ENCODE measurements around the gene OR52E5. TPM values are rescaled to one million over a fixed set of nuclear protein-coding genes. Genes with fewer than 3 reads are reported as not detected.

Gene OR52E5
- total RNA-seq, 1 experiment from 2014 or later = not detected

DNA sequence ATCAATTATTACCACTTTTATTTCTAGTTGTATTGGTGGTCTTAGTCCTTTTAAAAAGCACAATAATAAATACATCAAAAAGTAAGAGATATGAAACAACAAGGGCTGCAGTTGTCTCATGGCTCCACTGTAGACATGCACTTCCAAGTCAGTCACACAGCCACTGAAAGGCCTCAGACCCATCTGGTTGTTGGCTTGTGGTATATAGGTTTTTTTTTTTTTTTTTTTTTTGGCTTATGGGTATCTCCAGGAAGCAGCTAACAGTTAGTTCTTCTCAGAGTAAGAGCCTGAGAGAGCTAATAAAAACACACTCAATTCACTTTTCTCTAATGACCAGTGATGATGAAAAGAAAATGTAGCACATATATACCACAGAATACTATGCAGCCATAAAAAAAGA is 45.3 kb upstream of the OR52E5 start:
- Histone ChIP-seq H3K36me3 (ENCODE audit: control insufficient read depth, insufficient read depth, low read length) (no peaks in the 10 kb centered on the region), H3K4me1 (ENCODE audit: control insufficient read depth, insufficient read depth, low read length) (no peaks in the 10 kb centered on the region), H3K4me3 (ENCODE audit: low read depth in 2 of 2, low read length in 2 of 2) (no peak overlapping the region), H3K9me3 (ENCODE audit: control insufficient read depth, insufficient read depth, low read depth, low read length) (no peaks in the 10 kb centered on the region), H3K27me3 (ENCODE audit: control insufficient read depth, insufficient read depth, low read length) (peaks cover 2% of the 10 kb centered on the region; the same call in 1 of the 2 replicates), H3K27ac (ENCODE audit: low read length) (no peak overlapping the region)
- TF ChIP-seq TCF7L2 (IDR thresholded peaks at IDR 0.05; ENCODE audit: low read depth, low read length) = no peak
- intact Hi-C loops (cut with micrococcal nuclease; ENCODE audit: unreplicated experiment) (no loop called here), in situ Hi-C loops (cut with HindIII; ENCODE audit: low pct_unique_long_range_greater_than_20kb, low sequenced_read_pairs) (no loop called here)
- ChIA-PET POLR2A (interaction anchor here (0.6 kb wide), 1 partner anchor 760 kb away, joined by 5 read pairs; no protein-coding TSS in a partner anchor), CTCF (no interaction called here)
- no peak for DNase-seq (ENCODE audit: low read depth, low spot score)
- no peak for ATAC-seq
- no TSS peak for BruUV-seq (replicated peaks)

DNA sequence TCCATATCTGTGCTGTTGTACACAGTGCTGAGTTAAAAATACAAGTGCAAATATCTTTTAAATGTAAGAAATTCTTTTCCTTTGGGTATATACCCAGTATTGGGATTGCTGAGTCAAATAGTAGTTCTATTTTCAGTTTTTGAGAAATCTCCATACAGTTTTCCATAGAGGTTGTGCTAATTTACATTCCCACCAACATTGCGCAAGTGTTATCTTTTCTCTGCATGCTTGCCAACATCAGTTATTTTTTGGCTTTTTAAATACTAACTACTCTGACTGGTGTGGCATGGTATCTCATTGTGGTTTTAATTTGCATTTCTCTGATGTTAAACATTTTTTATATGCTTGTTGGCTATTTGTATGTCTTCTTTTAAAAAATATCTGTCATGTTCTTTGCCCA is 42.0 kb upstream of the OR52E5 start:
- no peaks in the 10 kb centered on the region for H3K4me1 ChIP-seq (ENCODE audit: control insufficient read depth, insufficient read depth, low read length)
- DNase-seq (ENCODE audit: low read depth, low spot score) = no peak
- BruUV-seq (replicated peaks) = no TSS peak
- H3K36me3 ChIP-seq (ENCODE audit: control insufficient read depth, insufficient read depth, low read length) = no peaks in the 10 kb centered on the region
- H3K4me3 ChIP-seq (ENCODE audit: low read depth in 2 of 2, low read length in 2 of 2) = no peak overlapping the region
- intact Hi-C loops (cut with micrococcal nuclease; ENCODE audit: unreplicated experiment) (no loop called here), in situ Hi-C loops (cut with HindIII; ENCODE audit: low pct_unique_long_range_greater_than_20kb, low sequenced_read_pairs) (no loop called here)
- H3K27me3 ChIP-seq (ENCODE audit: control insufficient read depth, insufficient read depth, low read length) = no peaks in the 10 kb centered on the region
- ATAC-seq = no peak
- ChIA-PET CTCF (no interaction called here), POLR2A (no interaction called here)
- H3K27ac ChIP-seq (ENCODE audit: low read length) = no peak overlapping the region
- TF ChIP-seq SIN3A (IDR thresholded peaks at IDR 0.05; ENCODE audit: borderline replicate concordance, insufficient read depth, low read depth, low read length) = no peak
- no peak for TF ChIP-seq CTCF (IDR thresholded peaks at IDR 0.05)
- no peak for TF ChIP-seq REST (IDR thresholded peaks at IDR 0.05; ENCODE audit: insufficient read depth in 1 of 2, low read depth in 2 of 2, low read length in 1 of 2)
- no peaks in the 10 kb centered on the region for H3K9me3 ChIP-seq (ENCODE audit: control insufficient read depth, insufficient read depth, low read depth, low read length)

GRCh38 chr11:5857590-5857989 is 35.4 kb upstream of the OR52E5 start, which contains the start of gene OR52E8:
Gene OR52E8 (minus strand): TSS chr11:5857690. CDS start chr11:5857690, 0 bp downstream.
- no peaks in the 10 kb centered on the region for H3K4me1 ChIP-seq (ENCODE audit: control insufficient read depth, insufficient read depth, low read length)
- intact Hi-C loops (cut with micrococcal nuclease; ENCODE audit: unreplicated experiment) (no loop called here), in situ Hi-C loops (cut with HindIII; ENCODE audit: low pct_unique_long_range_greater_than_20kb, low sequenced_read_pairs) (no loop called here)
- H3K27me3 ChIP-seq (ENCODE audit: control insufficient read depth, insufficient read depth, low read length) = no peaks in the 10 kb centered on the region
- ATAC-seq = no peak
- BruUV-seq (replicated peaks) = no TSS peak
- TF ChIP-seq REST (IDR thresholded peaks at IDR 0.05; ENCODE audit: insufficient read depth in 1 of 2, low read depth in 2 of 2, low read length in 1 of 2) = no peak
- no peak for TF ChIP-seq POLR2AphosphoS5 (IDR thresholded peaks at IDR 0.05; ENCODE audit: low read depth, low read length)
- no peak for TF ChIP-seq SIN3A (IDR thresholded peaks at IDR 0.05; ENCODE audit: borderline replicate concordance, insufficient read depth, low read depth, low read length)
- no peak for TF ChIP-seq CTCF (IDR thresholded peaks at IDR 0.05)
- no peak for TF ChIP-seq TCF7L2 (IDR thresholded peaks at IDR 0.05; ENCODE audit: low read depth, low read length)
- no peak for DNase-seq (ENCODE audit: low read depth, low spot score)
- POLR2A ChIA-PET = no interaction called here
- no peak within 1 kb of the TSS for H3K27ac ChIP-seq (ENCODE audit: low read length)
- no peak within 1 kb of the TSS for H3K4me3 ChIP-seq (ENCODE audit: low read depth in 2 of 2, low read length in 2 of 2)
- CTCF ChIA-PET = no interaction called here
- no peaks in the 10 kb centered on the region for H3K9me3 ChIP-seq (ENCODE audit: control insufficient read depth, insufficient read depth, low read depth, low read length)
- no peaks in the 10 kb centered on the region for H3K36me3 ChIP-seq (ENCODE audit: control insufficient read depth, insufficient read depth, low read length)

All from Panc1 (cell line).